HG02642 (cell line): ENCODE measurements around the gene TMEM266.

ENCODE experiments used
- ATAC-seq: cut with Tn5 transposase; IDR thresholded peaks from one replicate; pipeline ENCODE4 v1.9.1; 2021; ENCODE audit warnings: mild to moderate bottlenecking; ENCODE audit not compliant: unreplicated experiment, poor library complexity

The TMEM266 gene

GRCh38 chr15:76065245-76065644 lies 5.5 kb downstream of the TMEM266 start:
- ATAC-seq, result no peak

- no peak for ATAC-seq
These were observed 6.0 kb downstream of the TMEM266 start for GRCh38 chr15:76065793-76066192.

GRCh38 chr15:76070192-76070591 lies 10.4 kb downstream of the TMEM266 start:
- ATAC-seq, result no peak

- ATAC-seq, result no peak
These were observed 11.3 kb downstream of the TMEM266 start for GRCh38 chr15:76070921-76071635.

GRCh38 chr15:76071806-76072205 lies 12.0 kb downstream of the TMEM266 start:
- no peak for ATAC-seq

GRCh38 chr15:76073554-76073953 lies 13.8 kb downstream of the TMEM266 start:
- ATAC-seq, result no peak

- ATAC-seq, result no peak
These were observed 15.3 kb downstream of the TMEM266 start for GRCh38 chr15:76075046-76075445.

- no peak for ATAC-seq
These were observed 18.6 kb downstream of the TMEM266 start for GRCh38 chr15:76078285-76078877.

- no peak for ATAC-seq
These were observed 24.5 kb downstream of the TMEM266 start for GRCh38 chr15:76084256-76084655.

- no peak for ATAC-seq
These were observed 38.9 kb downstream of the TMEM266 start for GRCh38 chr15:76098685-76099084.

GRCh38 chr15:76099388-76099787 lies 39.6 kb downstream of the TMEM266 start:
- no peak for ATAC-seq

- ATAC-seq, result no peak
These were observed 40.6 kb downstream of the TMEM266 start for GRCh38 chr15:76100361-76100760.

GRCh38 chr15:76101655-76102054 lies 41.9 kb downstream of the TMEM266 start:
- no peak for ATAC-seq

- no peak for ATAC-seq
These were observed 45.6 kb downstream of the TMEM266 start for GRCh38 chr15:76105391-76105790.

- no peak for ATAC-seq
These were observed 46.1 kb downstream of the TMEM266 start for GRCh38 chr15:76105911-76106310.

- no peak for ATAC-seq
These were observed 47.4 kb downstream of the TMEM266 start for GRCh38 chr15:76107169-76107568.

- no peak for ATAC-seq
These were observed 48.4 kb downstream of the TMEM266 start for GRCh38 chr15:76108021-76108723.

GRCh38 chr15:76109046-76109445 lies 49.3 kb downstream of the TMEM266 start:
- ATAC-seq, result no peak

- no peak for ATAC-seq
These were observed 54.8 kb downstream of the TMEM266 start for GRCh38 chr15:76114561-76114960.

GRCh38 chr15:76116138-76116885 lies 56.5 kb downstream of the TMEM266 start:
- ATAC-seq, result no peak

GRCh38 chr15:76117181-76117580 lies 57.4 kb downstream of the TMEM266 start:
- ATAC-seq, result no peak
